HepG2 (cell line): Measurements from ENCODE around the gene BCL2L1. TPM values are rescaled to one million over a fixed set of nuclear protein-coding genes. Genes with fewer than 3 reads are reported as not detected.

Experiments used
- GZF1 ChIP-seq: sonication (generic); formaldehyde crosslinking; IDR thresholded peaks from 2 replicates; pipeline ENCODE4 v1.5.1; 2020; ENCODE audit warnings: mild to moderate bottlenecking, missing genetic modification reagents
- KAT7 ChIP-seq: IDR thresholded peaks from 2 replicates; pipeline ENCODE4 v1.6.1; 2018; ENCODE audit warnings: borderline replicate concordance, missing compliant biosample characterization
- KDM2A ChIP-seq: sonication (generic); formaldehyde crosslinking; IDR thresholded peaks from 2 replicates; pipeline ENCODE4 v1.4.0; 2020; ENCODE audit warnings: low read depth, missing genetic modification reagents, borderline replicate concordance
- KDM4B ChIP-seq: sonication (generic); formaldehyde crosslinking; IDR thresholded peaks from 2 replicates; pipeline ENCODE4 v1.4.0; 2020; ENCODE audit warnings: missing genetic modification reagents
- MXI1 ChIP-seq: IDR thresholded peaks from 3 replicates; pipeline ENCODE4 v1.6.1; 2012; ENCODE audit warnings: low read depth, low read length, inconsistent platforms, borderline replicate concordance
- NPAS2 ChIP-seq: sonication (generic); formaldehyde crosslinking; IDR thresholded peaks from 2 replicates; pipeline ENCODE4 v1.8.0; 2022; ENCODE audit warnings: mild to moderate bottlenecking, missing genetic modification reagents, borderline replicate concordance
- NR1H2 ChIP-seq: sonication (generic); formaldehyde crosslinking; IDR thresholded peaks from 2 replicates; pipeline ENCODE4 v1.8.1; 2022; ENCODE audit warnings: low read depth, missing genetic modification reagents, borderline replicate concordance
- PRPF4 ChIP-seq: fragments of 200-400 bp; formaldehyde crosslinking; IDR thresholded peaks from 2 replicates; pipeline ENCODE4 v1.6.1; 2016; ENCODE audit warnings: low read length, low read depth; ENCODE audit not compliant: poor library complexity, severe bottlenecking
- ZBTB20 ChIP-seq: sonication (generic); formaldehyde crosslinking; IDR thresholded peaks from 2 replicates; pipeline ENCODE4 v1.8.1; 2023; ENCODE audit warnings: missing genetic modification reagents, low read depth, mild to moderate bottlenecking, borderline replicate concordance
- ZFP36 ChIP-seq: fragments of 150-350 bp; IDR thresholded peaks from 2 replicates; pipeline ENCODE4 v1.6.1; 2018; ENCODE audit warnings: borderline replicate concordance, low read length, low read depth; ENCODE audit not compliant: partially characterized antibody
- ZNF230 ChIP-seq: sonication (generic); formaldehyde crosslinking; IDR thresholded peaks from 2 replicates; pipeline ENCODE4 v1.4.0; 2020; ENCODE audit warnings: mild to moderate bottlenecking, missing genetic modification reagents
- ZNF335 ChIP-seq: sonication (generic); formaldehyde crosslinking; IDR thresholded peaks from 2 replicates; pipeline ENCODE4 v1.4.0; 2020; ENCODE audit warnings: missing genetic modification reagents
- ZNF382 ChIP-seq: sonication (generic); formaldehyde crosslinking; IDR thresholded peaks from 2 replicates; pipeline ENCODE4 v1.5.0; 2020; ENCODE audit warnings: missing genetic modification reagents, mild to moderate bottlenecking, borderline replicate concordance
- polyA plus RNA-seq, 8 experiments: library from polyadenylated mRNA; depleted of rRNA in 3 of 8; stranded (reverse) in 7 of 8; unstranded in 1 of 8; fragments of >200 nt; fragmentation: Illumina TruSeq in 4 of 8; extraction: Trizol in 4 of 8; gene quantifications; 2 replicates each; pipeline versions ENCODE4 v1.2.1 to v1.2.3, GENCODE V29; 2011 to 2016; ENCODE audit warnings: low read depth in 4 of 8, missing spikeins in 1 of 8, mixed read lengths in 1 of 8; ENCODE audit not compliant: insufficient read depth in 1 of 8
- total RNA-seq, 5 experiments: library from RNA; depleted of rRNA; stranded (reverse); fragments of >200 nt; fragmentation: Illumina TruSeq; extraction: Trizol; gene quantifications; 2 replicates each; pipeline ENCODE4 v1.2.3, GENCODE V29; 2016; ENCODE audit warnings: low read depth in 1 of 5
- TF ChIP-seq, protein P1 (sequence below): sonication (generic); formaldehyde crosslinking; IDR thresholded peaks from 2 replicates; pipeline ENCODE4 v1.8.1; 2022; ENCODE audit warnings: low read depth, mild to moderate bottlenecking, missing genetic modification reagents
- TF ChIP-seq, protein P2 (sequence below): sonication (generic); formaldehyde crosslinking; IDR thresholded peaks from 2 replicates; pipeline ENCODE4 v1.4.0; 2020; ENCODE audit warnings: mild to moderate bottlenecking, missing genetic modification reagents
- TF ChIP-seq, protein P3 (sequence below): sonication (generic); formaldehyde crosslinking; IDR thresholded peaks from 2 replicates; pipeline ENCODE4 v1.8.1; 2023; ENCODE audit warnings: mild to moderate bottlenecking, missing genetic modification reagents, borderline replicate concordance

The BCL2L1 gene
- total and polyA plus RNA-seq, 2 of the 13 experiments (the other 11 are each of a cell fraction or from before 2014, with no cell fraction given) = 164 to 258 TPM

DNA sequence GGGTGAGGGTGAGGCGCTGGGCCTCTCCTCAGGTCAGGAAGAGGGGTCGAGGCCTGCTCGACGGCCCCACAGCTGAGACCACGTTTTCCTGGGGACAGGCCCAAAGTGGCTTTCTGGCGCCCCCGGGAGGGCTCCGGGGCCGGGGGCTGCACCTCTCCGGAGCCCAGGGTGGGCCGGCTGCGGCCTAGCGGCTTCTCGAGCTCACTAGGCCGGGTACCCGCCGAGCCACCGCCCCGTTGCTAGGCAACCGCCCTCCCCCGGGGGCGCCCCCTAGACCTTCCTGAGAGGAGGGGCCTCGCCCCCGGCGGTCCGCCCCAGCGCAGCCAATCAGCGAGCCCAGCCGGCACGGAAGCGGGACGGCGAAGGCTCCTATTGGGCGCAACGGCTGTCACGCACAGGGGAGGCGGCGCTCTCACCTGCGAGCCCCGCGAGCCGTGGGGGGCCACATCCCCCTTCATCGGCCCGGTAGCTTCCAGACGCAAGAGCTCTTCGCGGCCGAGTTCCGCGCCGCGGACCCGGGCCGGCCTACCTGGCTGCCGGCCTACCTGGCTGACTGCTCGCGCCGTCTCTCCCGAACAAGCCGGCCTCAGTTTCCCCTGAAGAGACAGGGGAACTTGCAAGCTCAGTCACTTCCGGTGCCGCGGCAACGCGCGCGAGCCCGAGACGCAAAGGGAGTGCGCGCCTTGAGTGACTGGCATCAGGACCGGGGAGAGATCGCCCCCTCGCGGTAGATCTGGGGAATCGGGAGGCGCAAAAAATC is 831 bp upstream of the BCL2L1 start (continued):
- peak; percentile 32; the same call in 1 of the 2 replicates for TF ChIP-seq NR1H2 (CRISPR knock-in tag)
- peak; percentile 83; the same call in 1 of the 2 replicates for TF ChIP-seq ZNF335 (CRISPR knock-in tag)
- TF ChIP-seq, protein P1, sequence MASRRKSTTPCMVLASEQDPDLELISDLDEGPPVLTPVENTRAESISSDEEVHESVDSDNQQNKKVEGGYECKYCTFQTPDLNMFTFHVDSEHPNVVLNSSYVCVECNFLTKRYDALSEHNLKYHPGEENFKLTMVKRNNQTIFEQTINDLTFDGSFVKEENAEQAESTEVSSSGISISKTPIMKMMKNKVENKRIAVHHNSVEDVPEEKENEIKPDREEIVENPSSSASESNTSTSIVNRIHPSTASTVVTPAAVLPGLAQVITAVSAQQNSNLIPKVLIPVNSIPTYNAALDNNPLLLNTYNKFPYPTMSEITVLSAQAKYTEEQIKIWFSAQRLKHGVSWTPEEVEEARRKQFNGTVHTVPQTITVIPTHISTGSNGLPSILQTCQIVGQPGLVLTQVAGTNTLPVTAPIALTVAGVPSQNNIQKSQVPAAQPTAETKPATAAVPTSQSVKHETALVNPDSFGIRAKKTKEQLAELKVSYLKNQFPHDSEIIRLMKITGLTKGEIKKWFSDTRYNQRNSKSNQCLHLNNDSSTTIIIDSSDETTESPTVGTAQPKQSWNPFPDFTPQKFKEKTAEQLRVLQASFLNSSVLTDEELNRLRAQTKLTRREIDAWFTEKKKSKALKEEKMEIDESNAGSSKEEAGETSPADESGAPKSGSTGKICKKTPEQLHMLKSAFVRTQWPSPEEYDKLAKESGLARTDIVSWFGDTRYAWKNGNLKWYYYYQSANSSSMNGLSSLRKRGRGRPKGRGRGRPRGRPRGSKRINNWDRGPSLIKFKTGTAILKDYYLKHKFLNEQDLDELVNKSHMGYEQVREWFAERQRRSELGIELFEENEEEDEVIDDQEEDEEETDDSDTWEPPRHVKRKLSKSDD = peak; percentile 84
- TF ChIP-seq NPAS2 (CRISPR knock-in tag) = no peak
- peak; percentile 75; the same call in 2 of the 3 replicates for TF ChIP-seq MXI1
- peak; percentile 86 for TF ChIP-seq KDM4B (CRISPR knock-in tag)
- peak; percentile 92 for TF ChIP-seq KDM2A (CRISPR knock-in tag)
- no peak for TF ChIP-seq ZFP36
- TF ChIP-seq ZNF230 (CRISPR knock-in tag) = peak; percentile 97
- no peak for TF ChIP-seq GZF1 (CRISPR knock-in tag)
- TF ChIP-seq, protein P2, sequence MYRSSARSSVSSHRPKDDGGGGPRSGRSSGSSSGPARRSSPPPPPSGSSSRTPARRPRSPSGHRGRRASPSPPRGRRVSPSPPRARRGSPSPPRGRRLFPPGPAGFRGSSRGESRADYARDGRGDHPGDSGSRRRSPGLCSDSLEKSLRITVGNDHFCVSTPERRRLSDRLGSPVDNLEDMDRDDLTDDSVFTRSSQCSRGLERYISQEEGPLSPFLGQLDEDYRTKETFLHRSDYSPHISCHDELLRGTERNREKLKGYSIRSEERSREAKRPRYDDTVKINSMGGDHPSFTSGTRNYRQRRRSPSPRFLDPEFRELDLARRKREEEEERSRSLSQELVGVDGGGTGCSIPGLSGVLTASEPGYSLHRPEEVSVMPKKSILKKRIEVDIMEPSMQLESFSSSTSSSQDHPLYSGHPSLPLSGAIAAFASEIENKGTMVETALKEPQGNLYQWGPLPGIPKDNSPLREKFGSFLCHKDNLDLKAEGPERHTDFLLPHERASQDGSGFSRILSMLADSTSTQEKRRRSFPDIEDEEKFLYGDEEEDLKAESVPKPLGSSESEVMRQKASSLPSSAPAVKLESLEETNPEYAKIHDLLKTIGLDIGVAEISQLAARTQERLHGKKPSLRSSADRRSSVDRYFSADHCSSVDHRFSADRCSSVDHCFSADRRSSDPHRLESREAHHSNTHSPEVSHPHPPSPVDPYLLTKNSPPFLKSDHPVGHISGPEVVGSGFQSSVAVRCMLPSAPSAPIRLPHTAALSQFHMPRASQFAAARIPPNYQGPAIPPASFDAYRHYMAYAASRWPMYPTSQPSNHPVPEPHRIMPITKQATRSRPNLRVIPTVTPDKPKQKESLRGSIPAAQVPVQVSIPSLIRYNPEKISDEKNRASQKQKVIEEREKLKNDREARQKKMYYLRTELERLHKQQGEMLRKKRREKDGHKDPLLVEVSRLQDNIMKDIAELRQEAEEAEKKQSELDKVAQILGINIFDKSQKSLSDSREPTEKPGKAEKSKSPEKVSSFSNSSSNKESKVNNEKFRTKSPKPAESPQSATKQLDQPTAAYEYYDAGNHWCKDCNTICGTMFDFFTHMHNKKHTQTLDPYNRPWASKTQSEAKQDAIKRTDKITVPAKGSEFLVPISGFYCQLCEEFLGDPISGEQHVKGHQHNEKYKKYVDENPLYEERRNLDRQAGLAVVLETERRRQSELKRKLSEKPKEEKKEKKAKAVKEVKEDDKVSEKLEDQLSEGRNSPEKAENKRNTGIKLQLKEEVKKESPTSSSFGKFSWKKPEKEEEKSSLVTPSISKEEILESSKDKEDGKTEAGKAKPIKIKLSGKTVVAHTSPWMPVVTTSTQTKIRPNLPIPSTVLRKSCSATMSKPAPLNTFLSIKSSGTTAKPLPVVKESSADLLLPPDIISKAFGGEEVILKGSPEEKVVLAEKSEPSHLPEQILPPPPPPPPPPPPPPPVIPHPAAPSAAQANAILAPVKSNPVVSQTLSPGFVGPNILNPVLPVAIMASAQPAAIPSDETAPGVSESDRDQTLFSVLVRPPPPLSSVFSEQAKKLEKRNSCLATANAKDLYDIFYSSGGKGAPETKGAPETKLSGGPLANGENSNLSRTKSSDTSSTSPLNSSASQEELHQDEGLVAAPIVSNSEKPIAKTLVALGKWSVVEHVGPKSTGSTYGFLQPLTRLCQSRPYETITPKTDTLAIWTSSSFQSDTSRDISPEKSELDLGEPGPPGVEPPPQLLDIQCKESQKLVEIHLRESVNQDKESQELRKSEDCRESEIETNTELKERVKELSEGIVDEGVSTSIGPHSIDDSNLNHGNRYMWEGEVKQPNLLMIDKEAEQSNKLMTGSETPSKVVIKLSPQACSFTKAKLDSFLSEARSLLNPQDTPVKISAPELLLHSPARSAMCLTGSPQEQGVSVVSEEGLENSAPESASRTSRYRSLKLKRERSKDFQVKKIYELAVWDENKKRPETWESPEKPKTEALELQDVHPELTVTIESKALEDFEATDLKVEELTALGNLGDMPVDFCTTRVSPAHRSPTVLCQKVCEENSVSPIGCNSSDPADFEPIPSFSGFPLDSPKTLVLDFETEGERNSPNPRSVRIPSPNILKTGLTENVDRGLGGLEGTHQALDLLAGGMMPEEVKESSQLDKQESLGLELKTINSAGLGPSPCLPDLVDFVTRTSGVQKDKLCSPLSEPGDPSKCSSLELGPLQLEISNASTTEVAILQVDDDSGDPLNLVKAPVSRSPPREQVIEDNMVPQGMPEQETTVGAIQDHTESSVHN = peak; percentile 99
- TF ChIP-seq, protein P3, sequence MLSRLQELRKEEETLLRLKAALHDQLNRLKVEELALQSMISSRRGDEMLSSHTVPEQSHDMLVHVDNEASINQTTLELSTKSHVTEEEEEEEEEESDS (CRISPR knock-in tag) = peak; percentile 75; the same call in 1 of the 2 replicates
- no peak for TF ChIP-seq ZBTB20 (CRISPR knock-in tag)
- TF ChIP-seq PRPF4 = no peak
- peak; percentile 58; the same call in 1 of the 2 replicates for TF ChIP-seq KAT7 (CRISPR knock-in tag)
- no peak for TF ChIP-seq ZNF382
